Measurements from ENCODE around the gene FKBP5.
"Not testable (repeated sequence)": the region's sequence is repeated elsewhere in the genome, so short reads cannot be mapped to it uniquely, and the experiment has no call there.

The FKBP5 gene

GRCh38 chr6:35583893-35584688 is 104.6 kb downstream of the FKBP5 start:
- peak; percentile 55 for FAIRE-seq

DNA sequence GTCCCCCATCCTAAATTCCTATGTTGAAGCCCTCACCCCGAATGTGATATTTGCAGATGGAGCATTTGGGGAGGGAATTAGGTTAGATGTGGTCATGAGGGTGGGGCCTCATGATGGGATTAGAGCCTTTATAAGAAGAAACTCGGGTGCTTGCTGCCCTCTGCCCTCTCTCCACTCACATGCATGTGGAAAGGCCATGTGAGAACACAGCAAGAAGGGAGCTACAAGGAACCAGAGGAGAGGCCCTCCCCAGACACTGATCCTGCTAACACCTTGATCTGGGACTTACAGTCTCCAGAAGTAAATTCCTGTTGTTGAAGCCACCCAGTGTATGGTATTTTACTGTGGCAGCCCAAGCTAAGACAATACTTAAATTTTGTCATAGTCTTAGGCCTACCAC is 106.4 kb downstream of the FKBP5 start:
- FAIRE-seq = no peak

GRCh38 chr6:35581633-35582032 is 107.1 kb downstream of the FKBP5 start:
- no peak for FAIRE-seq

GRCh38 chr6:35580836-35581235 is 107.9 kb downstream of the FKBP5 start:
- no peak for FAIRE-seq

- no peak for FAIRE-seq
Observed at GRCh38 chr6:35576682-35577081, 112.0 kb downstream of the FKBP5 start.

DNA sequence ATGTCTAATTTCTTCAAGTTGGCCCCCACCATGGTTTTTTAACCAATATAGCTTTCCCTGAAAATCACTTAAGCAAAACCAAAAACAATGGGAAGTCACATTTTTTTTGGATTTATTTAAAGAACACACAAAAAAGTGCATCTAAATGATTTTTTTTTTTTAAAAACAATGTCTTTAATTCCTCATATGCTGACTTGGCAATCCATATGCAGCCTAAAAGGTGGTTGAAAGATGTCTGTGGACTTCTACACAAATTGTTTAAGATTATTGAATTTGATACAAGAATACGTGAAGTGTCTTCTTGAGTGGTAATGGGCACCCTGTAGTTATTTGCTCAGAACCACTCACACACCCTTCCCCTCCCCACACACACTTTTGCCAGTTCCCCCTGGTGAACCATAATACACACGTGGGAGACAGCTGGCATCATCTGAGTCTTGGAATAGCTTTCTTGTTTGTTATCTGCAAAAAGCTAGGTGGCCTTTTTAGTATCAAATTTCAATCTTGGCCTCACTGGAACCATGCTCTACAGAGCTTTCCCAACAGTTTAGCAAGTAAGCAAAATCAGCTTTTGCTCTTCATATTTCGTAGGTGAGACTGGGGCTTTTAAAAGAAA is 115.1 kb downstream of the FKBP5 start:
- no peak for FAIRE-seq

DNA sequence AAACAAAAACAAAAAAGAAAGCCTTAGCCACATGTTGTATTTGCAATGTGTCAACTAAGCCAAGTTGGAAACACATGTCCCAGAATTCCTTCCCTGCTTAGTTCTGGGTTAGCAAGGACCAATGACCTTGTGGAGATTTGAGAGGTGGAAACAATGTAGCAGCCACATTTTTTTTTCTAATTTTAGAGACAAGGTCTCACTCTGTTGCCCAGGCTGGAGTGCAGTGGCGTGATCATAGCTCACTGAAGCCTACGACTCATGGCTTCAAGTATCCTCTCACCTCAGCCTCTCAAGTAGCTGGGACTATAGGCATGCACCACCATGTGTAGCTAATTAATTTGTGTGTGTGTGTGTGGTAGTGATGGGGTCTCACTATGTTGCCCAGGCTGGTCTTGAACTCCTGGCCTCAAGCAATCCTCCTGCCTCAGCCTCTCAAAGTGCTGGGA is 117.8 kb downstream of the FKBP5 start:
- FAIRE-seq = not testable (repeated sequence)

- FAIRE-seq = no peak
Observed at GRCh38 chr6:35569011-35569461, 119.7 kb downstream of the FKBP5 start.

DNA sequence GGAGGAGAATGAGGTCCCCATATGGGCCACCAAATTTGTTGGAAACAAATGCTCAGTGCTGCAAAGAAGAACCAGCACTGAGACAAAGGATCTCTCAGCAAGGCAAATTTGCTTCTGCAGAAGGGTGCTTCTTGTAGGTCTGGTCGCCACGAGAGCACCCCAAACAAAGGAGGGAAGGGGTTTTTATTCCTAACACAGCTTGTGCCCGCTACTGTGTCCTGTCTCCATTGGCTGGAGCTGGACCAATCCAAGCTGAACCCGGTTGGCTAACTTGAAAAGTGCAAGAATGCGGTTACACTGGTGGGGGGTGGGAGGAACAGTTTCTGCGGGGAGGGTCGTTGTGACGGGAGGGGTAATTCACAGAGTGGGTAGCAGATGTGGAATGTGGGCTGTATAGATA is 121.9 kb downstream of the FKBP5 start:
- FAIRE-seq = no peak

DNA sequence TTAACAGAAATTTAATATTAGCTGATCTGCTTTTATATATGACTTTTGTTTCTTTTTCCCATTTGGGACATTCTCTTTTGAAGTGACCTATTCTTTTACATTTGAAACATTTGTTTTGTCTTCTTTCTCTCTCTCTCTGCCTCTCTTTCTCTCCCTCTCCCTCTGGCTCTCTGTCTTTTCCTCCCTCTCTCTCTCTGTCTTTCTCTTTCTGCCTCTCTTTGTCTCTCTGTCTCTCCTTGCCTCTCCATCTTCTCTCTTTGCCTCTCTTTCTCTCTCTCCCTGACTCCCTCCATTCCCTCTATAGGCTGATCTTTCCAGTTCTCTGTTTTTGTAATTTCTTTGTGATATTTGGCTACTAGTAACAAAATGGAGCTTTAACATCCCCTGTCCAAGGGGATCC is 124.0 kb downstream of the FKBP5 start:
- no peak for FAIRE-seq

GRCh38 chr6:35562060-35562459 is 126.7 kb downstream of the FKBP5 start:
- FAIRE-seq = no peak

DNA sequence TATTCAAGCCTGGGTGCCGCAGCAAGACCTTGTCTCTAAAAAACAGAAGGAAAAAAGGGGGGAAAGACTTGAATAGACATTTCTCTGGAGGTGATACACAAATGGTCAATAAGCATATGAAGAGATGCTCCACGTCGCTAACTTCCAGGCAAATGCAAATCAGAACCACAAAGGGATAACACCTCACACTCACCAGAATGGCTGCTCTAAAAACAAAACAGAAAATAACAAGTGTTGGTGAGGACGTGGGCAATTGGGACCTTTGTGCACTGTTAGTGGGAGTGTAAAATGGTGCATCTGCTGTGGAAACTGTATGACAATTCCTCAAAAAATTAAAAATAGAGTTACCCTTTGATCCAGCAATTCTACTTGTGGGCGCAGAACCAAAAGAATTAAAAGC is 127.6 kb downstream of the FKBP5 start:
- FAIRE-seq = no peak

GRCh38 chr6:35558571-35558970 is 130.1 kb downstream of the FKBP5 start:
- no peak for FAIRE-seq

DNA sequence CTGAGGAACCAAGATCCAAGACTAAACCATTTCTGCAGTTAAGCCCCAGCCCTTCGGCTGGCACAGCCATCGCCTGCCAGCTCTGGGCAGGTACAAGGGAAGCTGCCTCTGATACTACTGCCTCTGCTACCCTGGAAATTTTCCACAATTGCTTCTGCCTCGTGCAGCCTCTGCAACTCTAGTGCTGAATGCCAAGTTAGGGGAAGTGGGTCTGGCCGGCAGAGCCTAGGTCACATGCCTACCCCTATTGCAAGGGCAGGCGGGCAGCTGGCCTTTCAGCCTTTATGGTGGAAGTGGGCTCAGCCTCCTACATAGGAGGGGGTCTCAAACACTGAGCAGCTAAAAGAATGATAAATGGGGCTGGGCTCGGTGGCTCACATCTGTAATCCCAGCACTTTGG is 131.5 kb downstream of the FKBP5 start:
- FAIRE-seq = no peak

DNA sequence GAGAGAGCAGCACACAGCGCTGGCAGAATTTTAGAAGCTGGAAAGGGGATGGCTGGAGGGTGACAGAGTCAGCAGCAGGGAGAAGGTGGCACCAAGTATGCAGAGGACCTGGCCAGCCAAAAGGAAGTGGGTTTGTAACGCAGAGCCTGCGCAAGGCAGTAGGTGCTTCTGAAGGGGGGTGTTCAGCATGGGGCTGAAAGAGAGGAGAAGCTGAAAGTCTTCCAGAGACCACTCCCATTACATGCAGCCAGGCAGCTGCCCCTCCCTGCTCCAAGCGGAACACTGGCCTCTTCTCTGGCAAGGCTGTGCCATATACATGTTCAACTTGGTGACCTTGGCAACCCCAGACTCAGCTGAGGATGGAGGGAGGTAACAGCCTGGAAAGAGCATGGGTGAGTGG is 133.9 kb downstream of the FKBP5 start:
- no peak for FAIRE-seq

- no peak for FAIRE-seq
Observed at GRCh38 chr6:35553315-35553714, 135.4 kb downstream of the FKBP5 start.

DNA sequence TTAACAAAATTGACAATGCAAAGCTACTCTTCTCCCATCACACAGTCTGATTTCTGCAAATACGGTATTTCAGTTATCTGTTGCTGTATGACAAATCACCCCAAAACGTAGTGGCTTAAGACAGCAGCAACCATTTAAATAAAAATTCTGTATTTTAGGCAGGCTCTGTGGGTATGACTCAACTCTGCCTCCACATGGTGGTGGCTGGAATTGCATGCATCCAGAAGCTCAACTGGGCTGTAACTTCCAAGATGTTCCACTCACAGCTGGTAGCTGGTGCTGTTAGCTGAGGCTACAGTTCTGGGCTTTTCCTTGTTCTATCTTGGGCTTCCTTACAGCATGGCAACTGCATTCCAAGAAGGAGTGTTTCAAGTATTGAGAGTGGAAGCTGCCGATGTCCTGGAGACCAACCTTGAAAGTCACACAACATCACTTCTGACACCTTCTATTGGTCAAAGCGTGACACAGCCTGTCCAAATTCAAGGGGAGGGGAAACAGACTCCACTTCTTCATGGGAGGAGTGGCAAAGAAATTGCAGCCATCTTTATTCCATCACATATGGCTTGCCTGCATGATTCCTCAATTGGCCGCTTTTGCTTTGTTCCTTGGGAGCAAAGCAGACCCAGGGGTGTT is 136.3 kb downstream of the FKBP5 start:
- no peak for FAIRE-seq

DNA sequence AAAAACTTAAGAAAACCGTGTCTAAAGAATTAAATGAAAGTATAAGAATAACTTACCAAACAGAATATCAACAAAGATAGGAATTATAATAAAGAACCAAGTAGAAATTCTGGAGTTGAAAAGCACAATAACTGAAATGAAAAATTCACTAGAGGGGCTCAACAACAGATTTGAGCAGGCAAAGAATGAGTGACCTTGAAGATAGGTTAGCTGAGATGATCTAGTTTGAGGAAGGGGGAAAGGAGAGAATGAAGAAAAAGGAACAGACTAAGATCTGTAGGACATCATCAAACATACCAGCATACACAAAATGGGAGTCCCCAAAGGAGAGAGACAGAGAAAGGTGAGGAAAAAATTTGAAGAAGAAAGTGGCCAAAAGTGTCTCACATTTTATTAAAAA is 138.3 kb downstream of the FKBP5 start:
- FAIRE-seq = no peak

DNA sequence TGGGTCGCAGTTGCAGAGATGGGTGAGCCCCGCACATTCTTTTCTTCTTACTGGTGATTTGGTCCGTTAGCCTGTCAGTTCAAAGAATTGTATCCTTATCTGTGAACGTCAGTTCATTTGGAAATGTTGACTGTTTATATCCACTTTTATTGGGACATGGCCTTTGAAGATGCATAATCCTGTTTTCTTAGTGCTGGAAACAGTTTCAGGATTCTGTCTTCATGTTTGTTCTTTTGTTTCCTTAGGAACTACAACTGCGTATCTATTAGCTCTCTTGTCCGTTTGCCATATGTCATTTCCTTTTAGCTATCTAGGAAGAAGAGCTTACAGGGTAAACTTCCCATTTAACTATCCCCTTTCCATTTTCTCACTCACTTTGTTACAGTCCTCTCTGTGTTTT is 141.0 kb downstream of the FKBP5 start:
- FAIRE-seq = no peak

DNA sequence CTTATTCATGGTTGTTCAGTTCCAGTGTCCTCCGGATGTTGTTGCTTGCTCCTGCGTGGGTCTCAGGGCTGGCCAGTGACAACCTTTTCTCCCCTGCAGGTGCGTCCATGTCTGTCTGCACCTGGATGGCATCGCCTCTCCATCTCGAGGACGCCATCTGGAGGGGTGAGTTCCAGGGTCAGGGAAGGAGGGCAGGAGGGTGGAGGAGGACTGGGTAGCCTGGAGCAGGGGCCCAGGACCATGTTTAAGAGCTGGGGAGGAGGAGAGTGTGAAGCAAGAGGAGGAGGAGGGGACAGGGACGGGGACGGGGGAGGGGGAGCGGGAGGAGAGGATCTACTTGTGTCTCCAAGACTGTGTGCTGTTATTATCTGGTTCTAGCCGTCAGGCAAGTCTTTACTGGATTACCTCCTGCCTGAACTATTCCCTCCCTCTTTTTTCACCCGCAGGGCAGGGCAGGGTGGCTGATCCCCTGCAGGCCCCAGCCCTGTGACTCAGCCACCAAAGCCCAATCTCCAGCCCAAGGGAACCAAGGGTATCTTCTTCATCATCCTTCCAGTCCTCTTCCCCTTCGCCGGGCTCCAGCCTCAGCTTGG is 143.8 kb downstream of the FKBP5 start:
- FAIRE-seq = no peak

DNA sequence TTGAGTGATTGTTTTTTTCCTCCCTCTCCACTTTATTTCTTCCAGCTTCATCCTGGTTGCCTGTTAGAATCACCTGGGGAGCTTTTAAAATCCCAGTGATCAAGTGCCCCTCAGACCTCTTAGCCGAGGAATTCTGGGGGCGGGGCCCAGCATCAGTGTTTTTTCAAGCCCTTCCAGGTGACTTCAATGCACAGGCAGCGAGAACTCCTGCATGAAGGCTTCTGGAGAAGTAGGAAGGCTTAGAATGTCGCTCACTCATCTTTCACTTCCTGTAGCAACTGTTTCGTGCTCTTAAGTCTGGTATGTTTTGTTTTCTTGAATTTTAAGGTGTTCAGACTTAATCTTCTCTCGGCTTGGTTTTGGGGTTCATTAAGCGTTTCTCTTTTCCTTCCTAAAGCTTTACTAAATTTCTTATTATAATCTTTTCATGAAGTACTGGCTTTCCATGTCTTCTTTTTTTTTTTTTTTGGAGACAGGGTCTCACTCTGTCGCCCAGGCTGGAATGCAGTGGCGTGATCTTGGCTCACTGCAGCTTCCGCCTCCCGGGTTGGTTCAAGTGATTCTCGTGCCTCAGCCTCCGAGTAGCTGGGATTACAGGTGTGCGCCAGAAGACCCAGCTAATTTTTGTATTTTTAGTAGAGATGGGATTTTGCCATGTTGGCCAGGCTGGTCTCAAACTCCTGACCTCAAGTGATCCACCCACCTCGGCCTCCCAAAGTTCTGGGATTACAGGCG is 145.1 kb downstream of the FKBP5 start:
- no peak for FAIRE-seq

GRCh38 chr6:35541836-35542235 is 146.9 kb downstream of the FKBP5 start:
- FAIRE-seq = no peak

- FAIRE-seq = no peak
Observed at GRCh38 chr6:35539223-35539622, 149.5 kb downstream of the FKBP5 start.
